GM21360 (cell line): Measurements from ENCODE around the gene SULT2A1.
"Not testable (repeated sequence)": the region's sequence is repeated elsewhere in the genome, so short reads cannot be mapped to it uniquely, and the experiment has no call there.

Experiments used
- ATAC-seq: cut with Tn5 transposase; IDR thresholded peaks from one replicate; pipeline ENCODE4 v1.9.1; 2021; ENCODE audit warnings: mild to moderate bottlenecking, moderate library complexity; ENCODE audit not compliant: unreplicated experiment

The SULT2A1 gene

GRCh38 chr19:47886010-47886559 lies at the start of gene SULT2A1:
TSS of gene SULT2A1 (minus strand) at chr19:47886315. CDS start at chr19:47886257, 58 bp downstream.
- ATAC-seq = no peak

GRCh38 chr19:47928581-47928980 lies 42.5 kb upstream of the SULT2A1 start:
- ATAC-seq = not testable (repeated sequence)

GRCh38 chr19:47920107-47920506 lies 34.0 kb upstream of the SULT2A1 start:
- not testable (repeated sequence) for ATAC-seq

- not testable (repeated sequence) for ATAC-seq
These were observed 24.1 kb upstream of the SULT2A1 start for GRCh38 chr19:47910191-47910590.

- not testable (repeated sequence) for ATAC-seq
These were observed 23.2 kb upstream of the SULT2A1 start for GRCh38 chr19:47909350-47909749.

- ATAC-seq = no peak
These were observed 15.3 kb upstream of the SULT2A1 start for GRCh38 chr19:47901370-47901769.

- no peak for ATAC-seq
These were observed 13.2 kb upstream of the SULT2A1 start for GRCh38 chr19:47899335-47899734.

- no peak for ATAC-seq
These were observed 11.7 kb upstream of the SULT2A1 start for GRCh38 chr19:47897861-47898260.

- ATAC-seq = no peak
These were observed 10.7 kb upstream of the SULT2A1 start for GRCh38 chr19:47896773-47897172.

- ATAC-seq = no peak
These were observed 9.9 kb upstream of the SULT2A1 start for GRCh38 chr19:47896019-47896418.

- ATAC-seq = no peak
These were observed 9.2 kb upstream of the SULT2A1 start for GRCh38 chr19:47895165-47895782.

- ATAC-seq = no peak
These were observed 6.0 kb upstream of the SULT2A1 start for GRCh38 chr19:47891923-47892666.

- no peak for ATAC-seq
These were observed 5.5 kb upstream of the SULT2A1 start for GRCh38 chr19:47891622-47891922.

- ATAC-seq = no peak
These were observed 4.9 kb upstream of the SULT2A1 start for GRCh38 chr19:47890865-47891621.

GRCh38 chr19:47885067-47885463 lies 1.1 kb downstream of the SULT2A1 start:
- ATAC-seq = no peak

- ATAC-seq = no peak
These were observed 3.2 kb downstream of the SULT2A1 start for GRCh38 chr19:47882890-47883289.

GRCh38 chr19:47881757-47882156 lies 4.4 kb downstream of the SULT2A1 start:
- no peak for ATAC-seq

- ATAC-seq = not testable (repeated sequence)
These were observed 6.7 kb downstream of the SULT2A1 start for GRCh38 chr19:47879385-47879784.

- no peak for ATAC-seq
These were observed 7.2 kb downstream of the SULT2A1 start for GRCh38 chr19:47878906-47879305.

GRCh38 chr19:47865166-47865565 lies 20.9 kb downstream of the SULT2A1 start:
- no peak for ATAC-seq

- no peak for ATAC-seq
These were observed 22.6 kb downstream of the SULT2A1 start for GRCh38 chr19:47863514-47863936.

GRCh38 chr19:47861630-47862029 lies 24.5 kb downstream of the SULT2A1 start:
- no peak for ATAC-seq
